Right cardiac atrium (tissue), 5 donors: ENCODE measurements around the gene TGM5. TPM values are rescaled to one million over a fixed set of nuclear protein-coding genes. Genes with fewer than 3 reads are reported as not detected.
"Not testable (repeated sequence)": the region's sequence is repeated elsewhere in the genome, so short reads cannot be mapped to it uniquely, and the experiment has no call there.

Source experiments
- ATAC-seq, 2 donors: fragments of 200-7000 bp; cut with Tn5 transposase; one replicate each; pipeline versions ENCODE4 v1.8.0 to v1.9.1; 2020; ENCODE audit warnings: moderate library complexity in 2 of 2, mild to moderate bottlenecking in 1 of 2
- DNase-seq, 3 donors: peaks; one replicate each; pipeline ENCODE4 v3.0.0-alpha.2; 2020
- H3K27ac ChIP-seq: one replicate; pipeline ENCODE4 v1.5.1; 2013; ENCODE audit warnings: mild to moderate bottlenecking, low read length, control low read depth, moderate library complexity
- H3K27me3 ChIP-seq: one replicate; pipeline ENCODE4 v1.6.1; 2013; ENCODE audit not compliant: control insufficient read depth, insufficient read depth
- H3K4me1 ChIP-seq: one replicate; pipeline ENCODE4 v1.6.1; 2013; ENCODE audit warnings: low read length; ENCODE audit not compliant: control insufficient read depth, insufficient read depth
- H3K4me3 ChIP-seq: one replicate; pipeline ENCODE4 v1.5.1; 2013; ENCODE audit warnings: low read length, control low read depth
- H3K9me3 ChIP-seq: one replicate; pipeline ENCODE4 v1.6.1; 2013; ENCODE audit warnings: low read length; ENCODE audit not compliant: control insufficient read depth
- WGBS: extraction: QIAGEN DNeasy Blood & Tissue Kit; methylation state at CpG from one replicate; pipeline ENCODE4 v1.1.7; 2013; 5-methylcytosine and 5-hydroxymethylcytosine counted together
- intact Hi-C, 4 donors: fragments of 100-400 bp; cut with DNase I; formaldehyde crosslinking; loops; one replicate each; pipeline versions ENCODE4 v1.11.0 to v1.14.0; 2022 to 2023
- long read RNA-seq, 4 donors: library from polyadenylated mRNA; unstranded; transcript quantifications; one replicate each; pipeline ENCODE4 v2.0.0, GENCODE V29; 2020 to 2021
- polyA plus RNA-seq: library from polyadenylated mRNA; stranded (reverse); fragments of 200-250 nt; gene quantifications from one replicate; pipeline ENCODE4 v1.2.3, GENCODE V29; 2013
- total RNA-seq, 4 donors: library from RNA; stranded (reverse); fragmentation: NEBNext Ultra II Directional; extraction: Animal tissue kit (Norgen Biotek cat#: 25700); gene quantifications; one replicate each; pipeline ENCODE4 v1.2.1, GENCODE V29; 2021
- donor health status: healthy with polysubstance abuse.
- donor health status: DM: no; HTN: yes; CAD: no.
- donor health status: DM: no; HTN: no; CAD: no.
- donor health status: DM: no; HTN: yes; CAD: no; lungs with severe emphysema.
- donor health status: DM: yes; HTN: yes; CAD: no.

The TGM5 gene
- total RNA-seq (not detected), polyA plus RNA-seq (0.02 TPM)
- long read RNA-seq, donor 1, result 0 reads
- long read RNA-seq, donor 2, result 0 reads
- long read RNA-seq, donor 3, result 0 reads
- long read RNA-seq, donor 4, result 0 reads

GRCh38 chr15:43266834-43267233 lies at the start of gene TGM5:
TGM5 (minus strand) TSS chr15:43266928; CDS start chr15:43266849, 79 bp downstream.
- no peaks in the 10 kb centered on the region for H3K27me3 ChIP-seq
- DNase-seq, result no peak

GRCh38 chr15:43314171-43314570 lies 47.4 kb upstream of the TGM5 start:
- intact Hi-C loops, result no loop called here
- WGBS, result 59% methylated on average over 3 of the region's 3 CpGs
- Histone ChIP-seq H3K27ac (no peak overlapping the region), H3K27me3 (no peaks in the 10 kb centered on the region), H3K9me3 (no peaks in the 10 kb centered on the region), H3K4me1 (peaks cover 2% of the 10 kb centered on the region), H3K4me3 (no peak overlapping the region)
- ATAC-seq, result no peak
- DNase-seq, result no peak

More at GRCh38 chr15:43266834-43267233, at the start of gene TGM5:
- ATAC-seq, result peak in 1 of 2 donors; percentile 16
- Histone ChIP-seq H3K27ac (no peak within 1 kb of the TSS), H3K4me3 (no peak within 1 kb of the TSS), H3K4me1 (no peaks in the 10 kb centered on the region), H3K9me3 (no peaks in the 10 kb centered on the region)
- intact Hi-C loops, result no loop called here
- WGBS, result 66% methylated on average over 8 of the region's 8 CpGs

GRCh38 chr15:43312378-43312777 lies 45.6 kb upstream of the TGM5 start:
- DNase-seq (no peak), ATAC-seq (no peak)
- Histone ChIP-seq H3K27ac (no peak overlapping the region), H3K4me1 (peaks cover 2% of the 10 kb centered on the region), H3K4me3 (no peak overlapping the region), H3K27me3 (no peaks in the 10 kb centered on the region), H3K9me3 (no peaks in the 10 kb centered on the region)
- 63% methylated on average over 4 of the region's 4 CpGs for WGBS
- intact Hi-C loops, result no loop called here

- intact Hi-C loops, result no loop called here
- Histone ChIP-seq H3K27ac (no peak within 1 kb of the TSS), H3K9me3 (no peaks in the 10 kb centered on the region), H3K27me3 (no peaks in the 10 kb centered on the region), H3K4me3 (no peak within 1 kb of the TSS), H3K4me1 (no peaks in the 10 kb centered on the region)
- no peak for DNase-seq
- 88% methylated on average over 11 of the region's 11 CpGs for WGBS
- ATAC-seq, result no peak
These were observed 35.6 kb upstream of the TGM5 start, which contains the start of gene TGM7 for GRCh38 chr15:43302205-43302817. TGM7 (minus strand) TSS chr15:43302255.

GRCh38 chr15:43299884-43300283 lies 33.2 kb upstream of the TGM5 start:
- Histone ChIP-seq H3K4me1 (no peaks in the 10 kb centered on the region), H3K9me3 (no peaks in the 10 kb centered on the region), H3K27me3 (no peaks in the 10 kb centered on the region), H3K27ac (no peak overlapping the region), H3K4me3 (no peak overlapping the region)
- ATAC-seq, result no peak
- DNase-seq, result no peak
- intact Hi-C loops, result no loop called here

GRCh38 chr15:43299411-43299810 lies 32.7 kb upstream of the TGM5 start:
- Histone ChIP-seq H3K27ac (no peak overlapping the region), H3K4me3 (no peak overlapping the region), H3K9me3 (no peaks in the 10 kb centered on the region), H3K4me1 (no peaks in the 10 kb centered on the region), H3K27me3 (no peaks in the 10 kb centered on the region)
- WGBS, result 91% methylated on average over 3 of the region's 3 CpGs
- intact Hi-C loops, result no loop called here
- ATAC-seq (no peak), DNase-seq (no peak)

GRCh38 chr15:43294091-43294706 lies 27.5 kb upstream of the TGM5 start:
- ATAC-seq (peak in 1 of 2 donors; percentile 14), DNase-seq (no peak)
- Histone ChIP-seq H3K27ac (no peak overlapping the region), H3K4me1 (no peaks in the 10 kb centered on the region), H3K27me3 (no peaks in the 10 kb centered on the region), H3K4me3 (no peak overlapping the region), H3K9me3 (no peaks in the 10 kb centered on the region)
- intact Hi-C loops, result no loop called here
- 67% methylated on average over 6 of the region's 6 CpGs for WGBS

GRCh38 chr15:43293432-43293831 lies 26.7 kb upstream of the TGM5 start:
- Histone ChIP-seq H3K4me3 (no peak overlapping the region), H3K27me3 (no peaks in the 10 kb centered on the region), H3K27ac (no peak overlapping the region), H3K9me3 (no peaks in the 10 kb centered on the region), H3K4me1 (no peaks in the 10 kb centered on the region)
- 7% methylated on average over 22 of the region's 24 CpGs for WGBS
- intact Hi-C loops, result no loop called here
- DNase-seq (no peak), ATAC-seq (no peak)

- 50% methylated on average over 12 of the region's 12 CpGs for WGBS
- no peaks in the 10 kb centered on the region for H3K27me3 ChIP-seq
- no peak for DNase-seq
- H3K9me3 ChIP-seq, result no peaks in the 10 kb centered on the region
- intact Hi-C loops, result no loop called here
- H3K4me3 ChIP-seq, result no peak overlapping the region
- H3K4me1 ChIP-seq, result no peaks in the 10 kb centered on the region
- no peak overlapping the region for H3K27ac ChIP-seq
- no peak for ATAC-seq
These were observed 25.8 kb upstream of the TGM5 start for GRCh38 chr15:43292375-43293078.

GRCh38 chr15:43289656-43290055 lies 22.9 kb upstream of the TGM5 start:
- H3K4me3 ChIP-seq, DNase-seq, H3K27ac ChIP-seq, H3K4me1 ChIP-seq, H3K27me3 ChIP-seq, ATAC-seq, H3K9me3 ChIP-seq: not testable (repeated sequence)
- intact Hi-C loops, result loop anchor here in 1 of 4 donors (5.0 kb wide), 1 partner anchor 62 kb away; no protein-coding TSS in a partner anchor
- WGBS, result 94% methylated on average over 2 of the region's 3 CpGs

GRCh38 chr15:43287254-43287653 lies 20.5 kb upstream of the TGM5 start:
- WGBS, result 72% methylated on average over 15 of the region's 15 CpGs
- Histone ChIP-seq H3K4me1 (no peaks in the 10 kb centered on the region), H3K27ac (no peak overlapping the region), H3K4me3 (no peak overlapping the region), H3K9me3 (no peaks in the 10 kb centered on the region), H3K27me3 (no peaks in the 10 kb centered on the region)
- intact Hi-C loops, result loop anchor here in 2 of 4 donors (2.0 to 5.0 kb wide), 2 partner anchors 60 to 62 kb away; no protein-coding TSS in a partner anchor
- ATAC-seq, result no peak
- no peak for DNase-seq
